OCI-LY7 (cell line): ENCODE results near the gene ANKRD11. TPM values are rescaled to one million over a fixed set of nuclear protein-coding genes. Genes with fewer than 3 reads are reported as not detected.

Experiments used
- BruUV-seq: library from RNA; stranded (reverse); fragments of 400-500 nt; replicated peaks from 2 replicates; lab custom pipeline; 2021; lab: Mats Ljungman, UMichigan
- CTCF ChIA-PET: fragments of 300-600 bp; sonication (Branson Sonifier 250); formaldehyde crosslinking; loops from one replicate; lab custom pipeline; 2022; ENCODE audit warnings: antibody characterized with exemption; ENCODE audit not compliant: unreplicated experiment; lab: Charles Lee
- POLR2A ChIA-PET: fragments of 300-600 bp; sonication (Branson Sonifier 250); formaldehyde crosslinking; loops from one replicate; lab custom pipeline; 2022; ENCODE audit warnings: antibody characterized with exemption; lab: Charles Lee
- DNase-seq: peaks from one replicate; pipeline ENCODE4 v3.0.0-alpha.2; 2015; ENCODE audit warnings: low spot score
- H2AFZ ChIP-seq: fragments of 200-600 bp; sonication (generic), shearing (Covaris generic); 2 replicates; pipeline ENCODE4 v1.6.1; 2014; ENCODE audit warnings: mild to moderate bottlenecking, antibody characterized with exemption, low read length, moderate library complexity
- H3K27ac ChIP-seq: fragments of 200-600 bp; sonication (generic); 2 replicates; pipeline ENCODE4 v1.5.1; 2014; ENCODE audit warnings: mixed run types, low read depth, mild to moderate bottlenecking, moderate library complexity, low read length, inconsistent platforms; ENCODE audit not compliant: poor library complexity, severe bottlenecking
- H3K36me3 ChIP-seq: fragments of 200-600 bp; sonication (generic); 2 replicates; pipeline ENCODE4 v1.6.1; 2014; ENCODE audit warnings: mild to moderate bottlenecking, antibody characterized with exemption, low read length, moderate library complexity, mixed read lengths; ENCODE audit not compliant: insufficient read depth
- H3K4me1 ChIP-seq: fragments of 200-600 bp; sonication (generic); 2 replicates; pipeline ENCODE4 v1.5.1; 2014; ENCODE audit warnings: mild to moderate bottlenecking, low read length; ENCODE audit not compliant: insufficient read depth, poor library complexity, severe bottlenecking
- H3K4me2 ChIP-seq: fragments of 200-600 bp; sonication (generic); 2 replicates; pipeline ENCODE4 v1.6.1; 2014; ENCODE audit warnings: mild to moderate bottlenecking, low read length
- H3K4me3 ChIP-seq: fragments of 200-600 bp; sonication (generic); 2 replicates; pipeline ENCODE4 v1.5.1; 2014; ENCODE audit warnings: mild to moderate bottlenecking, low read depth, low read length; ENCODE audit not compliant: poor library complexity, severe bottlenecking
- H3K79me2 ChIP-seq: fragments of 200-600 bp; sonication (generic); 2 replicates; pipeline ENCODE4 v1.6.1; 2016; ENCODE audit warnings: low read depth, mild to moderate bottlenecking, low read length, moderate library complexity, mixed read lengths; ENCODE audit not compliant: insufficient read depth
- H3K9me2 ChIP-seq: fragments of 200-600 bp; sonication (generic); 2 replicates; pipeline ENCODE4 v1.6.1; 2016; ENCODE audit warnings: mild to moderate bottlenecking, low read length, mixed read lengths; ENCODE audit not compliant: insufficient read depth
- H3K9me3 ChIP-seq: fragments of 200-600 bp; sonication (generic); 2 replicates; pipeline ENCODE4 v1.6.1; 2014; ENCODE audit warnings: mild to moderate bottlenecking, mixed run types, low read length, mixed read lengths
- H4K20me1 ChIP-seq: fragments of 200-600 bp; sonication (generic); 2 replicates; pipeline ENCODE4 v1.6.1; 2014; ENCODE audit warnings: mild to moderate bottlenecking, antibody characterized with exemption, low read length, moderate library complexity, mixed read lengths; ENCODE audit not compliant: insufficient read depth
- EZH2phosphoT487 ChIP-seq: fragments of 200-600 bp; sonication (generic); IDR thresholded peaks from 2 replicates; pipeline ENCODE4 v1.6.1; 2018; ENCODE audit warnings: low read depth, borderline replicate concordance, mild to moderate bottlenecking, mixed run types, antibody characterized with exemption, low read length, moderate library complexity, mixed read lengths
- intact Hi-C: fragments of 100-400 bp; cut with micrococcal nuclease; formaldehyde crosslinking; loops from one replicate; pipeline ENCODE4 v1.10.0; 2022; ENCODE audit not compliant: unreplicated experiment
- total RNA-seq, 2 experiments: library from RNA; depleted of rRNA in 1 of 2; stranded (reverse); fragments of >200 nt in 1 of 2; shearing (Covaris generic) in 1 of 2; gene quantifications; 2 replicates each; pipeline ENCODE4 v1.2.3, GENCODE V29; 2014 to 2022
- TF ChIP-seq, protein P1 (sequence below): fragments of 200-600 bp; sonication (generic); conservative IDR thresholded peaks from 2 replicates; pipeline ENCODE4 v1.5.1; 2014; ENCODE audit warnings: mild to moderate bottlenecking, antibody characterized with exemption, low read length, moderate library complexity, mixed read lengths

ANKRD11 gene
- total RNA-seq, 2 experiments from 2014 or later, result 89.1 to 251 TPM

- Histone ChIP-seq H3K4me3 (no peak overlapping the region), H3K4me1 (peaks cover 3% of the 10 kb centered on the region), H3K9me3 (no peaks in the 10 kb centered on the region), H3K36me3 (peaks cover 69% of the 10 kb centered on the region), H3K4me2 (no peak overlapping the region), H2AFZ (no peak overlapping the region), H3K79me2 (peaks cover 96% of the 10 kb centered on the region), H4K20me1 (peaks cover 44% of the 10 kb centered on the region), H3K9me2 (no peaks in the 10 kb centered on the region), H3K27ac (no peak overlapping the region)
- POLR2A ChIA-PET, result no interaction called here
- no peak for DNase-seq
- intact Hi-C loops, result no loop called here
- BruUV-seq, result no TSS peak
- CTCF ChIA-PET, result no interaction called here
- TF ChIP-seq, protein P1, sequence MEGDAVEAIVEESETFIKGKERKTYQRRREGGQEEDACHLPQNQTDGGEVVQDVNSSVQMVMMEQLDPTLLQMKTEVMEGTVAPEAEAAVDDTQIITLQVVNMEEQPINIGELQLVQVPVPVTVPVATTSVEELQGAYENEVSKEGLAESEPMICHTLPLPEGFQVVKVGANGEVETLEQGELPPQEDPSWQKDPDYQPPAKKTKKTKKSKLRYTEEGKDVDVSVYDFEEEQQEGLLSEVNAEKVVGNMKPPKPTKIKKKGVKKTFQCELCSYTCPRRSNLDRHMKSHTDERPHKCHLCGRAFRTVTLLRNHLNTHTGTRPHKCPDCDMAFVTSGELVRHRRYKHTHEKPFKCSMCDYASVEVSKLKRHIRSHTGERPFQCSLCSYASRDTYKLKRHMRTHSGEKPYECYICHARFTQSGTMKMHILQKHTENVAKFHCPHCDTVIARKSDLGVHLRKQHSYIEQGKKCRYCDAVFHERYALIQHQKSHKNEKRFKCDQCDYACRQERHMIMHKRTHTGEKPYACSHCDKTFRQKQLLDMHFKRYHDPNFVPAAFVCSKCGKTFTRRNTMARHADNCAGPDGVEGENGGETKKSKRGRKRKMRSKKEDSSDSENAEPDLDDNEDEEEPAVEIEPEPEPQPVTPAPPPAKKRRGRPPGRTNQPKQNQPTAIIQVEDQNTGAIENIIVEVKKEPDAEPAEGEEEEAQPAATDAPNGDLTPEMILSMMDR, result no peak
- no peak for TF ChIP-seq EZH2phosphoT487
Observed at GRCh38 chr16:89420204-89420603, 70.2 kb downstream of the ANKRD11 start.

GRCh38 chr16:89418352-89418751 lies 72.0 kb downstream of the ANKRD11 start:
- no peak overlapping the region for H3K4me2 ChIP-seq
- ChIA-PET CTCF (no interaction called here), POLR2A (no interaction called here)
- no TSS peak for BruUV-seq
- intact Hi-C loops, result no loop called here
- no peak for TF ChIP-seq EZH2phosphoT487
- TF ChIP-seq, protein P1, result no peak
- no peak overlapping the region for H2AFZ ChIP-seq
- H3K27ac ChIP-seq, result no peak overlapping the region
- no peaks in the 10 kb centered on the region for H3K9me3 ChIP-seq
- H3K9me2 ChIP-seq, result no peaks in the 10 kb centered on the region
- peaks cover 3% of the 10 kb centered on the region for H3K4me1 ChIP-seq
- peaks cover 57% of the 10 kb centered on the region for H3K36me3 ChIP-seq
- H4K20me1 ChIP-seq, result peaks cover 37% of the 10 kb centered on the region
- no peak for DNase-seq
- H3K79me2 ChIP-seq, result peaks cover 96% of the 10 kb centered on the region
- H3K4me3 ChIP-seq, result no peak overlapping the region

DNA sequence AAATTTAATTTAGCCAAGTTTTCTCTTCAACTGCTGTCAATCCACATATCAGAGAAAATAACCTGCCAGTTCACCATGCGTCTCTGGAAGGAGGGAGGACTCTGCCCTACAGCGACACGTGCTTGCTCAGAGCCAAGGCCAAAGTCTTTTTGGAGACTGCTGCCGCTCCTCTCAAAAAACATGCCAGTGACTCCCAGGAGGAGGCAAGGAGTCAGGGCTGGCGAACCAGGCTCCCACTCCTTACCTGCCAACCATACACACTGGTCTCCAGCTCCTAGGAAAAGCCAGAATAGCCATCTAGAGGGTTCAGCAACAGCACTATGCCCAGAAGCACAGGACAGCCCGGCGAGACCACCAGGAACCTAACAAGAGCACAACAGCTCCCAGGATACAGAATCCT lies 73.0 kb downstream of the ANKRD11 start:
- POLR2A ChIA-PET, result no interaction called here

More for the DNA sequence above, 73.0 kb downstream of the ANKRD11 start:
- Histone ChIP-seq H3K36me3 (peaks cover 58% of the 10 kb centered on the region), H3K9me2 (no peaks in the 10 kb centered on the region), H3K4me3 (no peak overlapping the region), H3K79me2 (peaks cover 96% of the 10 kb centered on the region), H3K9me3 (no peaks in the 10 kb centered on the region), H2AFZ (no peak overlapping the region), H4K20me1 (peaks cover 34% of the 10 kb centered on the region), H3K4me2 (no peak overlapping the region), H3K4me1 (no peaks in the 10 kb centered on the region), H3K27ac (no peak overlapping the region)
- TF ChIP-seq, protein P1, result no peak
- no peak for TF ChIP-seq EZH2phosphoT487
- intact Hi-C loops, result no loop called here
- no TSS peak for BruUV-seq
- no peak for DNase-seq
- CTCF ChIA-PET, result no interaction called here
